PC-9 (cell line): ENCODE measurements around the gene WFIKKN1.

Experiments
- EZH2 ChIP-seq: fragments of 200-600 bp; sonication (generic); IDR thresholded peaks from 2 replicates; pipeline ENCODE4 v1.8.0; 2017; ENCODE audit warnings: antibody characterized with exemption, low read depth
- TF ChIP-seq, protein P1 (sequence below): fragments of 200-600 bp; sonication (generic); conservative IDR thresholded peaks from 2 replicates; pipeline ENCODE4 v1.6.1; 2017; ENCODE audit warnings: mixed run types, antibody characterized with exemption, mild to moderate bottlenecking, moderate library complexity

- TF ChIP-seq, protein P1, sequence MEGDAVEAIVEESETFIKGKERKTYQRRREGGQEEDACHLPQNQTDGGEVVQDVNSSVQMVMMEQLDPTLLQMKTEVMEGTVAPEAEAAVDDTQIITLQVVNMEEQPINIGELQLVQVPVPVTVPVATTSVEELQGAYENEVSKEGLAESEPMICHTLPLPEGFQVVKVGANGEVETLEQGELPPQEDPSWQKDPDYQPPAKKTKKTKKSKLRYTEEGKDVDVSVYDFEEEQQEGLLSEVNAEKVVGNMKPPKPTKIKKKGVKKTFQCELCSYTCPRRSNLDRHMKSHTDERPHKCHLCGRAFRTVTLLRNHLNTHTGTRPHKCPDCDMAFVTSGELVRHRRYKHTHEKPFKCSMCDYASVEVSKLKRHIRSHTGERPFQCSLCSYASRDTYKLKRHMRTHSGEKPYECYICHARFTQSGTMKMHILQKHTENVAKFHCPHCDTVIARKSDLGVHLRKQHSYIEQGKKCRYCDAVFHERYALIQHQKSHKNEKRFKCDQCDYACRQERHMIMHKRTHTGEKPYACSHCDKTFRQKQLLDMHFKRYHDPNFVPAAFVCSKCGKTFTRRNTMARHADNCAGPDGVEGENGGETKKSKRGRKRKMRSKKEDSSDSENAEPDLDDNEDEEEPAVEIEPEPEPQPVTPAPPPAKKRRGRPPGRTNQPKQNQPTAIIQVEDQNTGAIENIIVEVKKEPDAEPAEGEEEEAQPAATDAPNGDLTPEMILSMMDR, result no peak
- no peak for TF ChIP-seq EZH2
Measured at GRCh38 chr16:637081-638018, 6.6 kb downstream of the WFIKKN1 start.
